Ammon's horn (tissue), 1 donor: Measurements from ENCODE around the gene EXOG.

Source experiments
- DNase-seq: peaks from one replicate; pipeline ENCODE4 v3.0.0-alpha.2; 2016; ENCODE audit warnings: low spot score

The EXOG gene

DNA sequence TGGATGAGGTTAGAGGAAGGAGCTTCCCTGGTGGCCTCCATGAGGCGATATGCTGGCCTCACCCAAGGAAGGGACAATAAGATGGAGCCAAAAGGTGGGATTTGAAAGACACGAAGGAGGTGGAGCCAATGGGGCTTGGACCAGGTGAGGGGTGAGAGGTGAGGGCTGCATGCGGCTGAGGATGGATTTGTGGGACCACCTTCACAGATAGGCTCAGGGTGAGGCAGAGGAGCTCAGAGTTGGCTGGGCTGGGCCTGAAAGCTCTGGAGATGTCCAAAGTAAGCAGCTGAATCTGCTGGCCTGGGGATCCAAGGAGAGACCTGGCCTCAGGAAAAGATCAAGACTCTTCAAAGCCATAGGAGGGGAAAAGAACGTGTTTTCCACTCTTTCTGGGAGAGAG, 49.8 kb downstream of the EXOG start:
- no peak for DNase-seq

DNA sequence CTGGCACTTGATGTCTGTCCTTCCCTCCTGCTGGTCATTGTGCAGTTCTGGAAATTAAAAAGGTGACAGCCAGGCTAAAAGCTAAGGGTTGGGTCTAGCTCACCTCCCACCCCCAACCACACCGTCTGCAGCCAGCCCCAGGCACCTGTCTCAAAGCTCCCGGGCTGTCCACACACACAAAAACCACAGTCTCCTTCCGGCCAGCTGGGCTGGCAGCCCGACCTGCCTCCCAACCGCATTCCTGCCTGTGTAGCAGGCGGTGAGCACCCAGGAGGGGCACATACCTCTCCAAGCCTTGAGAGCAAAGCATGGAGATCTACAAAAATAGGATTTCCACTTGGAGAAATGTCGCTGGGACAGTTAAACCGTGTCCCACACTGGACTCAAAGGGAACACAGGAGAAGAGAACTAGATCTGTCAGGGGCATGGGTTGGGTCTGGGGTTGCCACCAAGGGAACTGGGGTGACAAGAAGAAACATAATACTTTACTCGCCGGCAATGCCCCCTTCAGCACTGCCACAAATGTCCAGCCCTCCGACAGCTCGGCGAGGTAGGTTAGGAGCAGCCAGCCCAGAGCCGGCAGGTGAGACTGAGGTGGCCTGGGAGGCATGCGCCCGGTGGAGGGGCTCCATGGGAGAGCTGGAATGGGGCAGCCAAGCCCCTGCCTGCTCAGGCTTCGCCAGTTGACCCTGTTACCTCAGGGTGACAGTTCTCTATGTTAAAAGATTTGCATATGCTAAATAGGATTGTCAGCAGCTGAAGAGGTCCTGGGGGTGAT, 52.2 kb downstream of the EXOG start:
- DNase-seq, result no peak

DNA sequence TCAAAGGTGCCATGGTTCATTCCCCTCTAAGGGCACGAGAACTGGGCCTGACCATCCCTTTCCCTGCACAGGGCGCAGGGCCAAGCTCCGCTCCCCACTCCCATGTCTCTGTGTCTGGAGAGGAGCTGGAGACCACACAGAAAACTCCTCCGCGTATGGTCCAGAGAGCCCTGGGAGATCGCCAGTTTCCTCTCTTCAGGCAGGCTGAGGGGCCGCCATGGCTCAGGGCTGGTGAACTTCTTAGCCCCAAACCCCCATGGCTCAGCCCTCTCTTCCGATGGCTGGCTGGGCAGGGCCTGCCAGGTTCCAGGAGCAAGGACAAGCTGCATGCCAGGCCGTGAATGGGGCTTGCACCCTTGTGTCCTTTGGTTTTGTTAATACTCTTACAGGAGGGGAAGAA, 52.9 kb downstream of the EXOG start:
- no peak for DNase-seq

GRCh38 chr3:38549486-38549885, 53.3 kb downstream of the EXOG start:
- DNase-seq, result no peak

GRCh38 chr3:38549957-38550840, 54.1 kb downstream of the EXOG start:
- no peak for DNase-seq

DNA sequence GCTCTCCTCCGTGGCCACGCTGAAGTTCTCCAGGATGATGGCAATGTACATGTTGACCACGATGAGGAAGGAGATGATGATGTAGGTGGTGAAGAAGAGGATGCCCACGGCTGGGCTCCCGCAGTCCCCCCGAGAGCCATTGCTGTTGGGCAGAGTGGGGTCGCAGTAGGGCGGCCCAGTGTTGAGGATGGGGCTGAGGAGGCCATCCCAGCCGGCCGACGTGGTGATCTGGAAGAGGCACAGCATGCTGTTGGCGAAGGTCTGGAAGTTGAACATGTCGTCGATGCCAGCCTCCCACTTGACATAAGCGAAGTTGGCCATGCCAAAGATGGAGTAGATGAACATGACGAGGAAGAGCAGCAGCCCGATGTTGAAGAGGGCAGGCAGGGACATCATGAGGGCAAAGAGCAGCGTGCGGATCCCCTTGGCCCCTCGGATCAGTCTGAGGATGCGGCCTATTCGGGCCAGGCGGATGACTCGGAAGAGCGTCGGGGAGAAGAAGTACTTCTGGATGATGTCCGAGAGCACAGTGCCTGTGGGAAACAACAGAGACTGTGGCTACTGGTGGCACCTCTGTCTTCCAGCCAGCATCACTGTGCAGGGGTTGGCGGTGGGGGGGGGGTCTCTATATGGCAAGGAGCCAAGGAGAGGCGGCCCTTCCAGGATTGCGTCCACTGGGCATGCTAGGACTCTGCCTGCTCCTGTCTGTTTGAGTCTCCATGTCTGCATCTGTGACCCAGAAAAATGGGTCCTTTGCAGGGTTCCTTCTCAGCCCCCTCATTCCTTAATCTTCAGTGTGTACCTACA, 55.1 kb downstream of the EXOG start:
- no peak for DNase-seq

GRCh38 chr3:38552364-38552763, 56.2 kb downstream of the EXOG start:
- no peak for DNase-seq

DNA sequence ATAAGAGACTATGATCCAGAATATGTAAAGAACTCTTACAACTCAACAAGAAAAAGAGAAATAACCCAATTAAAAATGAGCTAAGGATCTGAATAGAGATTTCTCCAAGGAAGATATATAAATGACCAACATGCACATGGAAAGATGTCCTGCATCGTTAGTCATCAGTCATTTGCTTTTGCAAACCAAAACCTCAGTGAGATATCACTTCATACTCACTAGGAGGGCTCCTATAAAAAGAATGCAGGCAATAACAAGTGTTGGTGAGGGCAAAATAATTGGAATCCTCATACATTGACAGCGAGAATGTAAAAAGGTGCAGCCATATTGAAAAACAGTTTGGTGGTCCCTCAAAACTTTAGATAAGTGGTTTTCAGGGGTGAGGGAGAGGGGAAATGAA, 56.9 kb downstream of the EXOG start:
- DNase-seq, result no peak

- no peak for DNase-seq
Observed at GRCh38 chr3:38554127-38554827, 58.1 kb downstream of the EXOG start.

- no peak for DNase-seq
Observed at GRCh38 chr3:38555149-38555840, 59.2 kb downstream of the EXOG start.

- no peak for DNase-seq
Observed at GRCh38 chr3:38555926-38556325, 59.8 kb downstream of the EXOG start.

GRCh38 chr3:38556640-38557358, 60.7 kb downstream of the EXOG start:
- no peak for DNase-seq

- DNase-seq, result no peak
Observed at GRCh38 chr3:38558864-38559263, 62.7 kb downstream of the EXOG start.

GRCh38 chr3:38560284-38560683, 64.1 kb downstream of the EXOG start:
- DNase-seq, result no peak

- no peak for DNase-seq
Observed at GRCh38 chr3:38560996-38561717, 65.0 kb downstream of the EXOG start.

DNA sequence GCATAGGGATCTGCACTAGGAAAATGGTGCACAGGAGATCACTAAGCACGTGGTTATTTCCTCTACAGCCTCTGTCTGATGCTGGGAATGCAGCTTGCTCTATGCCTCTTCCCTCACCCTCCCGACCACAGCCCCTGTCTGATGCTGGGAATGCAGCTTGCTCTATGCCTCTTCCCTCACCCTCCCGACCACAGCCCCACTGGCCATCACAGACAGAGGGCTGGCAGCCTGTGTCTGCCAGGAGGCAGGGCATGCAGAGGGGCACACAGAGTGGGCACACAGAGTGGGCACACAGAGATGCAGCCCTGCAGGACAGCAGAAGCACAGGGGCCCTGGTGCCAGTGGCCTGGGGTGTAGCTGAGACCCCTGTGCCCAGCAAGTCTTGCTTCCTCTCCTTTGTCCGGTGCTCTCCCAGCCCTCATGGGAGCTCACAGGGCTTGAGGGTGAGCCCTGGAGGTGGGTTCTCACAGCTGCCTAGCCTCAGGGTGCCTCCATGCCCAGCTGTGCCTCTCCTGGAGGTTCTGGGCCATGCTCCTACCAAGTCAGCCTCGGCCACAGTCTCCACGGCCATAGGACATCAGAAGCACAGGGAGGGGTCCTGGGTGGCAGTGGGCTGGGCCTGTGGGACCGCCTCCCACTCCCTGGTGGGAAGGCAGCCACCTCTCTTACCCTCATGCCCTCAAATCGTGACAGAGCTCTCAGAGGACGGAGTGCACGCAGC, 65.8 kb downstream of the EXOG start:
- no peak for DNase-seq

DNA sequence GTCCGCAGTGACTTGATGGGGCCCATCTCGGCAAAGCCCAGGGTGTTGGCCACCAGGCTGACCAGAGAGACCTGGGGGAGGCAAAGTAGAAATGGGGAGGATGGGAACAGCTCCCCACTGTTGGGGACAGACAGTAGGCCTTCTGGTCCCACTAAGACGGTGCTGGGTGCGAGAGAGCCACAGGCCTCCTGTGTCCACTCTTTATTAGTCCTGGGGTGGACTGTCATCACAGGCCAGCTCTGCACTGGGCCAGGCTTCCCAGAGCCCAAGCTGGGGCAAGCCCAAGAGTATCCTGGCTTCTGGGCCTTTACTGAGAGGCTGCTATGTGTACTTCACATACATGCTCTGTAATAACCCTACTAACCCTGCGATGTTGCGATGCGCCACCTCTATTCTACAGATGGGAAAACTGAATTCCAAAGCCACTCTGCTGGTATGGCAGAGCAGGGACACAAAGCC, 66.4 kb downstream of the EXOG start:
- DNase-seq, result no peak

GRCh38 chr3:38563070-38563885, 67.1 kb downstream of the EXOG start:
- no peak for DNase-seq
